HepG2 (cell line): ENCODE measurements around the gene SLC13A3. TPM values are rescaled to one million over a fixed set of nuclear protein-coding genes. Genes with fewer than 3 reads are reported as not detected.

Experiments
- ATAC-seq: fragments of 200-7000 bp; cut with Tn5 transposase; 3 replicates; pipeline ENCODE4 v1.9.1; 2020; ENCODE audit warnings: mild to moderate bottlenecking, moderate library complexity
- BruUV-seq: library from RNA; stranded (reverse); fragments of 400-500 nt; replicated peaks from 2 replicates; lab custom pipeline; 2021; lab: Mats Ljungman, UMichigan
- CTCF ChIA-PET: fragments of 300-600 bp; formaldehyde crosslinking; extraction: SDS; loops from one replicate; lab custom pipeline; 2021; ENCODE audit warnings: low total read pairs, inconsistent platforms, low intra/inter-chr PET ratio; lab: Yijun Ruan, JAX
- POLR2A ChIA-PET: fragments of 350-600 bp; sonication (Branson Sonifier 250); formaldehyde crosslinking; loops from one replicate; lab custom pipeline; 2020; ENCODE audit warnings: antibody characterized with exemption, inconsistent platforms; lab: Yijun Ruan, JAX
- DNase-seq: peaks from one replicate; pipeline ENCODE4 v3.0.0-alpha.2; 2015; ENCODE audit warnings: low spot score
- FAIRE-seq: peaks from 3 replicates; lab custom pipeline; 2011; peaks lifted over from hg19 to GRCh38; lab: Jason Lieb, UNC
- H2AFZ ChIP-seq: one replicate; pipeline ENCODE4 v1.6.1; 2011; ENCODE audit warnings: low read length, inconsistent platforms
- H3K27ac ChIP-seq: fragments of 300-600 bp; 3 replicates; pipeline ENCODE4 v1.8.0; 2011; ENCODE audit warnings: mixed run types, mild to moderate bottlenecking, mixed read lengths, low read length, inconsistent platforms; ENCODE audit not compliant: insufficient read depth; ENCODE audit errors: extremely low read length
- H3K27me3 ChIP-seq, 2 experiments: fragments of 200-600 bp in 1 of 2; 2 replicates in 1 of 2; 3 replicates in 1 of 2; pipeline versions ENCODE4 v1.6.0 to v1.8.0; 2011; ENCODE audit warnings: low read length in 2 of 2, mild to moderate bottlenecking in 2 of 2, moderate library complexity in 2 of 2, inconsistent platforms in 1 of 2; ENCODE audit not compliant: insufficient read depth in 2 of 2, control insufficient read depth in 1 of 2
- H3K36me3 ChIP-seq, 2 experiments: fragments of 200-600 bp in 1 of 2; replicated peaks in 1 of 2; 2 replicates in 1 of 2; 3 replicates in 1 of 2; pipeline versions ENCODE4 v1.5.1 to v1.8.0; 2011; ENCODE audit warnings: low read length in 2 of 2, inconsistent platforms in 1 of 2; ENCODE audit not compliant: insufficient read depth in 2 of 2, control insufficient read depth in 1 of 2
- H3K4me1 ChIP-seq: 2 replicates; pipeline ENCODE4 v1.5.1; 2012; ENCODE audit warnings: low read length, inconsistent platforms; ENCODE audit not compliant: insufficient read depth
- H3K4me2 ChIP-seq: 2 replicates; pipeline ENCODE4 v1.6.0; 2011; ENCODE audit warnings: low read depth, low read length, inconsistent platforms
- H3K4me3 ChIP-seq, 3 experiments: fragments of 200-600 bp in 1 of 3; sonication (generic), shearing (Covaris generic) in 1 of 3; replicated peaks in 1 of 3; 2 replicates each; pipeline ENCODE4 v1.5.1; 2011 to 2016; ENCODE audit warnings: low read length in 3 of 3, inconsistent platforms in 2 of 3, low read depth in 2 of 3, mild to moderate bottlenecking in 2 of 3, control low read depth in 1 of 3, mixed read lengths in 1 of 3; ENCODE audit not compliant: insufficient read depth in 1 of 3
- H3K79me2 ChIP-seq: one replicate; pipeline ENCODE4 v1.6.1; 2011; ENCODE audit warnings: low read length, inconsistent platforms; ENCODE audit not compliant: insufficient read depth
- H3K9ac ChIP-seq: 2 replicates; pipeline ENCODE4 v1.6.0; 2011; ENCODE audit warnings: mild to moderate bottlenecking, low read depth, low read length, inconsistent platforms; ENCODE audit not compliant: insufficient read depth
- H3K9me3 ChIP-seq: 2 replicates; pipeline ENCODE4 v1.5.1; 2012; ENCODE audit warnings: mild to moderate bottlenecking, low read length
- H4K20me1 ChIP-seq: 2 replicates; pipeline ENCODE4 v1.6.0; 2011; ENCODE audit warnings: inconsistent platforms, mild to moderate bottlenecking, low read length, moderate library complexity; ENCODE audit not compliant: insufficient read depth
- AGO2 ChIP-seq: fragments of 200-400 bp; formaldehyde crosslinking; optimal IDR thresholded peaks from 2 replicates; pipeline ENCODE3; 2017; ENCODE audit warnings: mild to moderate bottlenecking, low read depth, low read length, moderate library complexity
- ATM ChIP-seq: fragments of 450-650 bp; IDR thresholded peaks from 2 replicates; pipeline ENCODE4 v1.7.1; 2017; ENCODE audit warnings: mild to moderate bottlenecking, borderline replicate concordance
- CHCHD3 ChIP-seq: sonication (generic); formaldehyde crosslinking; IDR thresholded peaks from 2 replicates; pipeline ENCODE4 v1.8.0; 2022; ENCODE audit warnings: mild to moderate bottlenecking, missing genetic modification reagents, moderate library complexity
- HOXA9 ChIP-seq: sonication (generic); formaldehyde crosslinking; IDR thresholded peaks from 2 replicates; pipeline ENCODE4 v1.8.1; 2022; ENCODE audit warnings: missing genetic modification reagents, mild to moderate bottlenecking, moderate library complexity, borderline replicate concordance
- MBD4 ChIP-seq: IDR thresholded peaks from 2 replicates; pipeline ENCODE4 v1.6.1; 2012; ENCODE audit warnings: low read length, inconsistent platforms, borderline replicate concordance
- SIN3B ChIP-seq: fragments of 150-350 bp; IDR thresholded peaks from 2 replicates; pipeline ENCODE4 v1.6.1; 2014; ENCODE audit warnings: low read length
- STAG1 ChIP-seq: sonication (generic); formaldehyde crosslinking; IDR thresholded peaks from 2 replicates; pipeline ENCODE4 v1.4.0; 2020; ENCODE audit warnings: missing genetic modification reagents
- ZFP1 ChIP-seq: IDR thresholded peaks from 2 replicates; pipeline ENCODE4 v1.6.1; 2016
- ZNF619 ChIP-seq: sonication (generic); formaldehyde crosslinking; IDR thresholded peaks from 2 replicates; pipeline ENCODE4 v1.4.0; 2020; ENCODE audit warnings: mild to moderate bottlenecking, missing genetic modification reagents
- ZNF720 ChIP-seq: sonication (generic); formaldehyde crosslinking; IDR thresholded peaks from 2 replicates; pipeline ENCODE4 v1.4.0; 2020; ENCODE audit warnings: missing genetic modification reagents
- ZNF776 ChIP-seq: sonication (generic); formaldehyde crosslinking; IDR thresholded peaks from 2 replicates; pipeline ENCODE4 v1.4.0; 2020; ENCODE audit warnings: mild to moderate bottlenecking, missing genetic modification reagents
- ZSCAN31 ChIP-seq: sonication (generic); formaldehyde crosslinking; IDR thresholded peaks from 2 replicates; pipeline ENCODE4 v1.5.0; 2020; ENCODE audit warnings: low read depth, mild to moderate bottlenecking, missing genetic modification reagents
- WGBS: methylation state at CpG from one replicate; pipeline ENCODE4 v1.1.6; 2017; ENCODE audit warnings: low lambda C conversion rate; 5-methylcytosine and 5-hydroxymethylcytosine counted together
- in situ Hi-C: cut with HindIII; loops from 2 replicates; pipeline ENCODE4 v1.10.0; 2017; ENCODE audit warnings: low pct_unique_long_range_greater_than_20kb; ENCODE audit not compliant: extremely low pct_ligation_motif_present
- intact Hi-C: fragments of 100-400 bp; cut with micrococcal nuclease; formaldehyde crosslinking; loops from one replicate; pipeline ENCODE4 v1.10.0; 2022; ENCODE audit not compliant: unreplicated experiment
- polyA plus RNA-seq, 8 experiments: library from polyadenylated mRNA; depleted of rRNA in 3 of 8; stranded (reverse) in 7 of 8; unstranded in 1 of 8; fragments of >200 nt; fragmentation: Illumina TruSeq in 4 of 8; extraction: Trizol in 4 of 8; gene quantifications; 2 replicates each; pipeline versions ENCODE4 v1.2.1 to v1.2.3, GENCODE V29; 2011 to 2016; ENCODE audit warnings: low read depth in 4 of 8, missing spikeins in 1 of 8, mixed read lengths in 1 of 8; ENCODE audit not compliant: insufficient read depth in 1 of 8
- total RNA-seq, 5 experiments: library from RNA; depleted of rRNA; stranded (reverse); fragments of >200 nt; fragmentation: Illumina TruSeq; extraction: Trizol; gene quantifications; 2 replicates each; pipeline ENCODE4 v1.2.3, GENCODE V29; 2016; ENCODE audit warnings: low read depth in 1 of 5
- TF ChIP-seq, protein P1 (sequence below): sonication (generic); formaldehyde crosslinking; IDR thresholded peaks from 2 replicates; pipeline ENCODE4 v1.8.0; 2022; ENCODE audit warnings: low read depth, missing genetic modification reagents
- TF ChIP-seq, protein P2 (sequence below): sonication (generic); formaldehyde crosslinking; IDR thresholded peaks from 2 replicates; pipeline ENCODE4 v1.5.0; 2020; ENCODE audit warnings: missing genetic modification reagents, mild to moderate bottlenecking, borderline replicate concordance
- TF ChIP-seq, protein P3 (sequence below): sonication (generic); formaldehyde crosslinking; conservative IDR thresholded peaks from 2 replicates; pipeline ENCODE4 v1.4.0; 2020; ENCODE audit warnings: mild to moderate bottlenecking, missing genetic modification reagents, moderate library complexity
- TF ChIP-seq, protein P4 (sequence below): sonication (generic); formaldehyde crosslinking; IDR thresholded peaks from 2 replicates; pipeline ENCODE4 v1.8.0; 2022; ENCODE audit warnings: missing genetic modification reagents, mild to moderate bottlenecking, borderline replicate concordance

Gene SLC13A3
- total and polyA plus RNA-seq, 2 of the 13 experiments (the other 11 are each of a cell fraction or from before 2014, with no cell fraction given): 66.5 to 76.0 TPM

DNA sequence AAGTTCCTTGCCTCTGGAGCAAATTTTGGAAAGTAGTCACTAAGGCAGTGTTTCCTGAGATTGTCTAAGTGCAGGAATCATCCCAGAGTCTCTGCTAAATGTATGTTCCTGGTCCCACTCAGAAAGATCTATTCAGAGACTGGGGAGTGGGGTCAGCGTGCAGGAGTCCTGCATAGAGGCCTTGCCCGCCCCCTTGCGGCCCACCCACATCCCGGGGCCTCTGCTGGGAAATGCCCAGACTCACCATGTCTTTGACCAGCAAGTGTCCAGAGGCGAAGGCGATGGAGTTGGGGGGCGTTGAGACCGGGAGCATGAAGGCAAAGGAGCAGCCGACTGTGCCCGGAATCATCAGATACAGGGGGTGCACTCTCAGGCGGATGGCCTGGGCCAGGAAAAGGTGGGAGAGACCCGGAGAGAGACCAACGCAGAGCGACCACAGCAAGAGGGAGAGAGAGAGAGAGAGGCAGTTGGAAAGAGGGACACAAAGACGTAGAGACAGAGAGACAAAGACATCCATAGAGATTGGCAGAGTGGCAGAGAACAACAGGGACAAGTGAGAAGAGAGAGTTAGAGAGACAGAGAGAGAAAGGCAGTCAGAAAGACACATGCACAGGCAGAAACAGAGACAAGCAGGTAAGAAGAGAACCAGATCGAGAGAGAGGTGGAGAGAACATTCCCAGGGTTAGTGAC is 87.9 kb downstream of the SLC13A3 start:
- no peaks in the 10 kb centered on the region for H3K9me3 ChIP-seq
- no peaks in the 10 kb centered on the region; a peak in 1 of 5 replicates for H3K36me3 ChIP-seq
- BruUV-seq: no TSS peak
- ATAC-seq (peak; percentile 7), DNase-seq (no peak), FAIRE-seq (no peak)
- in situ Hi-C loops (loop anchor here (5.0 kb wide), 1 partner anchor 119 kb away; no protein-coding TSS in a partner anchor), intact Hi-C loops (loop anchor here (2.0 kb wide), 1 partner anchor 43 kb away; no protein-coding TSS in a partner anchor)
- H4K20me1 ChIP-seq: no peaks in the 10 kb centered on the region
- ChIA-PET POLR2A (interaction anchor here (0.9 to 1.5 kb wide), 5 partner anchors 44 to 145 kb away, joined by 3 to 4 read pairs (median 3); partner anchors contain the start of gene TP53RK), CTCF (interaction anchor here (1.1 to 1.7 kb wide), 5 partner anchors 30 to 136 kb away, joined by 3 to 13 read pairs (median 5); no protein-coding TSS in a partner anchor)
- no peaks in the 10 kb centered on the region for H3K79me2 ChIP-seq
- H3K27me3 ChIP-seq: no peaks in the 10 kb centered on the region
- peaks cover 71% of the 10 kb centered on the region for H3K4me1 ChIP-seq
- peak overlapping the region; percentile 55 for H3K27ac ChIP-seq
- 92% methylated on average over 16 of the region's 16 CpGs for WGBS
- peak overlapping the region; percentile 77 for H3K4me2 ChIP-seq
- peak overlapping the region; percentile 18 for H3K9ac ChIP-seq
- H3K4me3 ChIP-seq: peak overlapping the region in 1 of 3 experiments; percentile 58; a peak in 1 of 6 replicates
- no peak overlapping the region for H2AFZ ChIP-seq
- 0 out of 2 replicates have a peak, but pooled peaks have one; percentile 19 for TF ChIP-seq ZSCAN31 (CRISPR knock-in tag)
- TF ChIP-seq STAG1 (CRISPR knock-in tag): peak; percentile 7; the same call in 1 of the 2 replicates
- TF ChIP-seq, protein P1, sequence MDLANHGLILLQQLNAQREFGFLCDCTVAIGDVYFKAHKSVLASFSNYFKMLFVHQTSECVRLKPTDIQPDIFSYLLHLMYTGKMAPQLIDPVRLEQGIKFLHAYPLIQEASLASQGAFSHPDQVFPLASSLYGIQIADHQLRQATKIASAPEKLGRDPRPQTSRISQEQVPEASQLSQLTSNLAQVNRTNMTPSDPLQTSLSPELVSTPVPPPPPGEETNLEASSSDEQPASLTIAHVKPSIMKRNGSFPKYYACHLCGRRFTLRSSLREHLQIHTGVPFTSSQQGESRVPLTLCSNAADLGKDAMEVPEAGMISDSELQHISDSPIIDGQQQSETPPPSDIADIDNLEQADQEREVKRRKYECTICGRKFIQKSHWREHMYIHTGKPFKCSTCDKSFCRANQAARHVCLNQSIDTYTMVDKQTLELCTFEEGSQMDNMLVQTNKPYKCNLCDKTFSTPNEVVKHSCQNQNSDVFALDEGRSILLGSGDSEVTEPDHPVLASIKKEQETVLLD (CRISPR knock-in tag): 0 out of 2 replicates have a peak, but pooled peaks have one; percentile 8
- TF ChIP-seq, protein P2, sequence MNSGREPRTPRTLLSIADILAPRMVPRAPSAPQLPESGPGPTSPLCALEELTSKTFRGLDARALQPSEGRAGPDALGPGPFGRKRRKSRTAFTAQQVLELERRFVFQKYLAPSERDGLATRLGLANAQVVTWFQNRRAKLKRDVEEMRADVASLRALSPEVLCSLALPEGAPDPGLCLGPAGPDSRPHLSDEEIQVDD (CRISPR knock-in tag): 0 out of 2 replicates have a peak, but pooled peaks have one; percentile 43
- 0 out of 2 replicates have a peak, but pooled peaks have one; percentile 19 for TF ChIP-seq ATM
- 0 out of 2 replicates have a peak, but pooled peaks have one; percentile 16 for TF ChIP-seq SIN3B
- TF ChIP-seq ZNF776 (CRISPR knock-in tag): peak; percentile 25; the same call in 1 of the 2 replicates
- peak; percentile 44; the same call in 1 of the 2 replicates for TF ChIP-seq ZNF619 (CRISPR knock-in tag)
- no peak for TF ChIP-seq MBD4
- TF ChIP-seq ZNF720: 0 out of 2 replicates have a peak, but pooled peaks have one; percentile 4
- peak; percentile 46 for TF ChIP-seq AGO2
- TF ChIP-seq ZFP1 (CRISPR knock-in tag): peak; percentile 30; the same call in 1 of the 2 replicates
- TF ChIP-seq, protein P3, sequence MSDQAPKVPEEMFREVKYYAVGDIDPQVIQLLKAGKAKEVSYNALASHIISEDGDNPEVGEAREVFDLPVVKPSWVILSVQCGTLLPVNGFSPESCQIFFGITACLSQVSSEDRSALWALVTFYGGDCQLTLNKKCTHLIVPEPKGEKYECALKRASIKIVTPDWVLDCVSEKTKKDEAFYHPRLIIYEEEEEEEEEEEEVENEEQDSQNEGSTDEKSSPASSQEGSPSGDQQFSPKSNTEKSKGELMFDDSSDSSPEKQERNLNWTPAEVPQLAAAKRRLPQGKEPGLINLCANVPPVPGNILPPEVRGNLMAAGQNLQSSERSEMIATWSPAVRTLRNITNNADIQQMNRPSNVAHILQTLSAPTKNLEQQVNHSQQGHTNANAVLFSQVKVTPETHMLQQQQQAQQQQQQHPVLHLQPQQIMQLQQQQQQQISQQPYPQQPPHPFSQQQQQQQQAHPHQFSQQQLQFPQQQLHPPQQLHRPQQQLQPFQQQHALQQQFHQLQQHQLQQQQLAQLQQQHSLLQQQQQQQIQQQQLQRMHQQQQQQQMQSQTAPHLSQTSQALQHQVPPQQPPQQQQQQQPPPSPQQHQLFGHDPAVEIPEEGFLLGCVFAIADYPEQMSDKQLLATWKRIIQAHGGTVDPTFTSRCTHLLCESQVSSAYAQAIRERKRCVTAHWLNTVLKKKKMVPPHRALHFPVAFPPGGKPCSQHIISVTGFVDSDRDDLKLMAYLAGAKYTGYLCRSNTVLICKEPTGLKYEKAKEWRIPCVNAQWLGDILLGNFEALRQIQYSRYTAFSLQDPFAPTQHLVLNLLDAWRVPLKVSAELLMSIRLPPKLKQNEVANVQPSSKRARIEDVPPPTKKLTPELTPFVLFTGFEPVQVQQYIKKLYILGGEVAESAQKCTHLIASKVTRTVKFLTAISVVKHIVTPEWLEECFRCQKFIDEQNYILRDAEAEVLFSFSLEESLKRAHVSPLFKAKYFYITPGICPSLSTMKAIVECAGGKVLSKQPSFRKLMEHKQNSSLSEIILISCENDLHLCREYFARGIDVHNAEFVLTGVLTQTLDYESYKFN: 0 out of 2 replicates have a peak, but pooled peaks have one; percentile 4
- TF ChIP-seq, protein P4, sequence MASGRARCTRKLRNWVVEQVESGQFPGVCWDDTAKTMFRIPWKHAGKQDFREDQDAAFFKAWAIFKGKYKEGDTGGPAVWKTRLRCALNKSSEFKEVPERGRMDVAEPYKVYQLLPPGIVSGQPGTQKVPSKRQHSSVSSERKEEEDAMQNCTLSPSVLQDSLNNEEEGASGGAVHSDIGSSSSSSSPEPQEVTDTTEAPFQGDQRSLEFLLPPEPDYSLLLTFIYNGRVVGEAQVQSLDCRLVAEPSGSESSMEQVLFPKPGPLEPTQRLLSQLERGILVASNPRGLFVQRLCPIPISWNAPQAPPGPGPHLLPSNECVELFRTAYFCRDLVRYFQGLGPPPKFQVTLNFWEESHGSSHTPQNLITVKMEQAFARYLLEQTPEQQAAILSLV (CRISPR knock-in tag): 0 out of 2 replicates have a peak, but pooled peaks have one; percentile 31
- TF ChIP-seq HOXA9 (CRISPR knock-in tag): 0 out of 2 replicates have a peak, but pooled peaks have one; percentile 48
- TF ChIP-seq CHCHD3 (CRISPR knock-in tag): 0 out of 2 replicates have a peak, but pooled peaks have one; percentile 54
